ENCODE results near the gene GID8.

GID8 gene

GRCh38 chr20:62902926-62903615, 34.9 kb upstream of the GID8 start:
- DNase-seq (ENCODE audit: low read depth in 2 of 3, low spot score in 2 of 3) = no peak

GRCh38 chr20:62905536-62906117, 32.3 kb upstream of the GID8 start:
- no peak for DNase-seq (ENCODE audit: low read depth in 2 of 3, low spot score in 2 of 3)

GRCh38 chr20:62906209-62906608, 31.7 kb upstream of the GID8 start:
- no peak for DNase-seq (ENCODE audit: low read depth in 2 of 3, low spot score in 2 of 3)

GRCh38 chr20:62906647-62907375, 31.1 kb upstream of the GID8 start:
- no peak for DNase-seq (ENCODE audit: low read depth in 2 of 3, low spot score in 2 of 3)

- DNase-seq (ENCODE audit: low read depth in 2 of 3, low spot score in 2 of 3) = no peak
Measured at GRCh38 chr20:62907384-62908317, 30.3 kb upstream of the GID8 start.

- DNase-seq (ENCODE audit: low read depth in 2 of 3, low spot score in 2 of 3) = no peak
Measured at GRCh38 chr20:62908971-62909791, 28.8 kb upstream of the GID8 start.

GRCh38 chr20:62910217-62910766, 27.7 kb upstream of the GID8 start:
- DNase-seq (ENCODE audit: low read depth in 2 of 3, low spot score in 2 of 3) = no peak

GRCh38 chr20:62910777-62911497, 27.0 kb upstream of the GID8 start:
- no peak for DNase-seq (ENCODE audit: low read depth in 2 of 3, low spot score in 2 of 3)

- no peak for DNase-seq (ENCODE audit: low read depth in 2 of 3, low spot score in 2 of 3)
Measured at GRCh38 chr20:62911701-62912280, 26.2 kb upstream of the GID8 start.

GRCh38 chr20:62913043-62913630, 24.8 kb upstream of the GID8 start:
- no peak for DNase-seq (ENCODE audit: low read depth in 2 of 3, low spot score in 2 of 3)

GRCh38 chr20:62914436-62914835, 23.5 kb upstream of the GID8 start:
- DNase-seq (ENCODE audit: low read depth in 2 of 3, low spot score in 2 of 3) = no peak

- no peak for DNase-seq (ENCODE audit: low read depth in 2 of 3, low spot score in 2 of 3)
Measured at GRCh38 chr20:62914970-62915457, 22.9 kb upstream of the GID8 start.

- no peak for DNase-seq (ENCODE audit: low read depth in 2 of 3, low spot score in 2 of 3)
Measured at GRCh38 chr20:62916703-62917476, 21.1 kb upstream of the GID8 start.

- DNase-seq (ENCODE audit: low read depth in 2 of 3, low spot score in 2 of 3) = no peak
Measured at GRCh38 chr20:62917720-62918119, 20.2 kb upstream of the GID8 start.

- DNase-seq (ENCODE audit: low read depth in 2 of 3, low spot score in 2 of 3) = no peak
Measured at GRCh38 chr20:62918147-62918546, 19.8 kb upstream of the GID8 start.

GRCh38 chr20:62918831-62919230, 19.1 kb upstream of the GID8 start:
- DNase-seq (ENCODE audit: low read depth in 2 of 3, low spot score in 2 of 3) = no peak

GRCh38 chr20:62920039-62920645, 17.8 kb upstream of the GID8 start:
- DNase-seq (ENCODE audit: low read depth in 2 of 3, low spot score in 2 of 3) = no peak

Data from activated CD8-positive, alpha-beta memory T cell treated with anti-CD3 and anti-CD28 coated beads for 48 hours (primary cell).